Nephron (organoid): ENCODE measurements around the gene SMPDL3A.
"Not testable (repeated sequence)": the region's sequence is repeated elsewhere in the genome, so short reads cannot be mapped to it uniquely, and the experiment has no call there.

Experiments
- H3K27ac Mint-ChIP-seq, 3 experiments: 2 replicates each; pipeline ENCODE4 v1.8.0; 2020; ENCODE audit warnings: mixed read lengths in 3 of 3, mild to moderate bottlenecking in 2 of 3, moderate library complexity in 1 of 3
- H3K27me3 Mint-ChIP-seq: 2 replicates; pipeline ENCODE4 v1.8.0; 2021; ENCODE audit warnings: low read depth, mild to moderate bottlenecking, moderate library complexity, mixed read lengths
- H3K36me3 Mint-ChIP-seq: 2 replicates; pipeline ENCODE4 v1.8.0; 2020; ENCODE audit warnings: low read depth, mixed read lengths
- H3K4me1 Mint-ChIP-seq: 2 replicates; pipeline ENCODE4 v1.8.0; 2020; ENCODE audit warnings: mixed read lengths
- H3K4me3 Mint-ChIP-seq, 3 experiments: 2 replicates each; pipeline ENCODE4 v1.8.0; 2020; ENCODE audit warnings: mild to moderate bottlenecking in 3 of 3, mixed read lengths in 3 of 3, moderate library complexity in 2 of 3
- H3K9me3 Mint-ChIP-seq: 2 replicates; pipeline ENCODE4 v1.8.0; 2020; ENCODE audit warnings: mixed read lengths
- TF ChIP-seq, protein P1 (sequence below), 3 experiments: fragments of 200-600 bp; sonication (generic); IDR thresholded peaks; one replicate each; pipeline ENCODE4 v1.5.0; 2021; ENCODE audit warnings: antibody characterized with exemption in 3 of 3; ENCODE audit not compliant: unreplicated experiment in 3 of 3

The SMPDL3A gene, protein sequence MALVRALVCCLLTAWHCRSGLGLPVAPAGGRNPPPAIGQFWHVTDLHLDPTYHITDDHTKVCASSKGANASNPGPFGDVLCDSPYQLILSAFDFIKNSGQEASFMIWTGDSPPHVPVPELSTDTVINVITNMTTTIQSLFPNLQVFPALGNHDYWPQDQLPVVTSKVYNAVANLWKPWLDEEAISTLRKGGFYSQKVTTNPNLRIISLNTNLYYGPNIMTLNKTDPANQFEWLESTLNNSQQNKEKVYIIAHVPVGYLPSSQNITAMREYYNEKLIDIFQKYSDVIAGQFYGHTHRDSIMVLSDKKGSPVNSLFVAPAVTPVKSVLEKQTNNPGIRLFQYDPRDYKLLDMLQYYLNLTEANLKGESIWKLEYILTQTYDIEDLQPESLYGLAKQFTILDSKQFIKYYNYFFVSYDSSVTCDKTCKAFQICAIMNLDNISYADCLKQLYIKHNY

DNA sequence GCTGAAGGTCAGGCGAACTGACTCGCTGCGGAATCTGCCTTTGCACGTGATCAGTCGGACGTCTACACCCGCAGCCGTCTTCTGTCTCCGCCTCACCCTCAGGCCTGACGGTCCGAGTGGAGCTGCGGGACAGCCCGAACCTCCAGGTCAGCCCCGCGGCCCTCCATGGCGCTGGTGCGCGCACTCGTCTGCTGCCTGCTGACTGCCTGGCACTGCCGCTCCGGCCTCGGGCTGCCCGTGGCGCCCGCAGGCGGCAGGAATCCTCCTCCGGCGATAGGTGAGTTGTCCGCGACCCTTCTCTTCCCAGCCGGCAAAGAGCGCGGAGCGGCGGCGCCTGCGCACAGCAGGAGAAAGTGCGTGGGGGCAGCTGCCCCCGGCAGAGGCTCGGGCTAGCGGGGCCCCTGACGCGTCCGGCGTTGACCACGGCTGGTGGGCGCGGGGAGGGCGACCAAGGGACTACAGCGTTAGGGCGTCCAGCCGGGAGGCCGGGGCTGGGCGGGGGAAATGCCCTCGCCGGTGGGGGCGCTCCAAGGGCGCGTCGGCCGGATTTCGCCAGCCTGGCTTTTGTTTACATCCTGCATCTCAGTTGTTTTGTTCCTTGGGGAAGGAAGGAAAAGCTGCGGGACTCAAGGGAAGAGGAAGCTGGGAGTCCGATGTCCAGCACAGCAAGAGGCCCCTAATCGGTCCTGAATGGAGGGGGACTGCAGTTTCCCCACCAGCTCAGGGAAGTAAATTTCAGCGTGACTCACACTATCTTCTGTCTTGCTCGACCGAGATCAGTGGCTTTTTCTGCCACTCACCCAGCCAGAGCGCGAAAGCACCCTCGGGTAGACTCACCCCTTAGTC, at the start of gene SMPDL3A:
SMPDL3A (plus strand) TSS at position 77 of the 846 bp plus-strand sequence; CDS start at position 166, 89 bp downstream.
- Mint-ChIP-seq H3K27me3 (no peaks in the 10 kb centered on the region), H3K9me3 (no peaks in the 10 kb centered on the region), H3K27ac (peak within 1 kb of the TSS; percentile 81 to 94 (median 85)), H3K4me3 (peak within 1 kb of the TSS; percentile 83 to 95 (median 86)), H3K4me1 (peaks cover 43% of the 10 kb centered on the region), H3K36me3 (no peaks in the 10 kb centered on the region)
- TF ChIP-seq, protein P1, sequence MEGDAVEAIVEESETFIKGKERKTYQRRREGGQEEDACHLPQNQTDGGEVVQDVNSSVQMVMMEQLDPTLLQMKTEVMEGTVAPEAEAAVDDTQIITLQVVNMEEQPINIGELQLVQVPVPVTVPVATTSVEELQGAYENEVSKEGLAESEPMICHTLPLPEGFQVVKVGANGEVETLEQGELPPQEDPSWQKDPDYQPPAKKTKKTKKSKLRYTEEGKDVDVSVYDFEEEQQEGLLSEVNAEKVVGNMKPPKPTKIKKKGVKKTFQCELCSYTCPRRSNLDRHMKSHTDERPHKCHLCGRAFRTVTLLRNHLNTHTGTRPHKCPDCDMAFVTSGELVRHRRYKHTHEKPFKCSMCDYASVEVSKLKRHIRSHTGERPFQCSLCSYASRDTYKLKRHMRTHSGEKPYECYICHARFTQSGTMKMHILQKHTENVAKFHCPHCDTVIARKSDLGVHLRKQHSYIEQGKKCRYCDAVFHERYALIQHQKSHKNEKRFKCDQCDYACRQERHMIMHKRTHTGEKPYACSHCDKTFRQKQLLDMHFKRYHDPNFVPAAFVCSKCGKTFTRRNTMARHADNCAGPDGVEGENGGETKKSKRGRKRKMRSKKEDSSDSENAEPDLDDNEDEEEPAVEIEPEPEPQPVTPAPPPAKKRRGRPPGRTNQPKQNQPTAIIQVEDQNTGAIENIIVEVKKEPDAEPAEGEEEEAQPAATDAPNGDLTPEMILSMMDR (IDR thresholded peaks at IDR 0.05; ENCODE audit: unreplicated experiment in 3 of 3), result peak; percentile 18 to 57 (median 35)

DNA sequence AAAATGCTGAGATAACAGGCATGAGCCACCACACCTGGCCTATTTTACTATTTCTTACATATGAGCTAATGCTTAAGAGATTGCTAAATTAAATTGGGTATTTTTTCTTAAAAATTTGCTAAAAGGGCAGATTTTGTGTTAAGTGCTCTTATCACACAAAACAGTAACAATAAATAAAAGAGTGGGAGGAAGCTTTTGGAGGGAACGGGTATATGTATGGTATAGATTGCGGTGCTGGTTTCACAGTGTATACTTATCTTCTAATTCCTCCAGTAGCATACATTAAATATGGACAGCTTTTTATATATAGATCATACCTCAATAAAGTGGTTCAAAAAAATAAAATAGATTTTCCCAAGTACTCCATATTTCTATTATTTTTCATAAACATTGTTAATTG, 49.0 kb upstream of the SMPDL3A start:
- Mint-ChIP-seq H3K36me3 (no peaks in the 10 kb centered on the region), H3K9me3 (no peaks in the 10 kb centered on the region), H3K4me3 (no peak overlapping the region), H3K27ac (no peak overlapping the region), H3K4me1 (peaks cover 20% of the 10 kb centered on the region), H3K27me3 (no peaks in the 10 kb centered on the region)
- TF ChIP-seq, protein P1 (IDR thresholded peaks at IDR 0.05; ENCODE audit: unreplicated experiment in 3 of 3), result no peak

DNA sequence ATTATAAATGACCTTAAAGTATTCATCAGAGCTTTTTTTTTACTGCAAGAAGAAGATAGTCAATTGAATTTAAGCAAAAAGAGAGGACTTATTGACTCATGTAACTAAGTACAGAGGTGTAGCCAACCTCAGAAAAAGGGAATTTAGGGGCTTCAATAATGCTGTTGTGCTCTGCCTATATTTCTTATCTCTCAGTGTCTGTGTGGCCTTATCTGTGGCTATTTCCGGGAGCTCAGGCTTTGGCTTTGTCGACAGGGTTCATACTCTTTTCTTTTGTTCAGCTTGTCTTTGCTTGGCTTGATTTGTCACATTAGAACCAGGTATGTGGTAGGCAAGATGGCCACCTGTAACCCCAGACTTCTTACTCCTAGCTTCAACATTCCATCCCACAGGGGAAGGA, 48.1 kb upstream of the SMPDL3A start:
- Mint-ChIP-seq H3K36me3 (no peaks in the 10 kb centered on the region), H3K9me3 (no peaks in the 10 kb centered on the region), H3K4me3 (no peak overlapping the region), H3K27me3 (no peaks in the 10 kb centered on the region), H3K4me1 (peaks cover 12% of the 10 kb centered on the region), H3K27ac (no peak overlapping the region)
- TF ChIP-seq, protein P1 (IDR thresholded peaks at IDR 0.05; ENCODE audit: unreplicated experiment in 3 of 3), result no peak

DNA sequence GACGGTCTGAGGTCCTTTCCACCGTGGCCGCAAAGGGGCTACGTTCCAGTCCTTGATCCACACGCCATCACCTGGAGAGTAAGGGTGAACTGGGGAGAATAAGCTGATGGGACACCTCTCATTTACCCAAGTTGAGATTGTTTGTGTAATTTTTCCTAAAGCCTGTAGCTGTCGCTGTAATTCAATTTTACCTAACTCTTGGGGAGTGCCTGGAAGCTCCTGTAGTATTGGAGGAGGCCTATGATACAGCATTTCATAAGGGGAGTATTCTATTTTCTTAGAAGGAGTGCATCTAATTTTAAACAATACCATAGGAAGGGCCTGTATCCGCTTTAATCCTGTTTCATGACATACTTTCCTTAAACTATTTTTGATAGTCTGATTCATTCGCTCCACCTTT, 44.8 kb upstream of the SMPDL3A start:
- not testable (repeated sequence) for H3K36me3 Mint-ChIP-seq, H3K27ac Mint-ChIP-seq, H3K9me3 Mint-ChIP-seq, H3K4me3 Mint-ChIP-seq, H3K4me1 Mint-ChIP-seq, H3K27me3 Mint-ChIP-seq
- TF ChIP-seq, protein P1 (IDR thresholded peaks at IDR 0.05; ENCODE audit: unreplicated experiment in 3 of 3), result peak in 2 of 3 experiments; percentile 30 to 31

DNA sequence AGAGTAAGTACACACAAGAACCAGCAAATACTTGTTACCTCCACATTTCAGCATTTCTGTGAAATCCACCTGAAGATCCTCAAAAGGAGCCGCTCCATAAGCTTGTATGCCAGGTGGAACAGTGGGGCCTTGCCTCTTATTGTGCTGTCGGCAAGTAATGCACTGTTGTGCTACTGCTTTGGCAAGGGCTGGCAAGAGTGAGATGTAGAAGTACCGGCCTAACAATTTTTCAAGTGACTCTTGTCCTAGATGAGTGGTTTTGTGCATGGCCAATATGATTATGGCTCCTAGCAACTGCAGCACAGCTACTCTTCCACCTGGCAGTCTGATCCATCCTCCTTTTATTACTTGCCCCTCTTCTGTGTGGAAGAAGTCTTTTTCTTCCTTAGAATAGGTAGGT, 44.2 kb upstream of the SMPDL3A start:
- not testable (repeated sequence) for H3K27me3 Mint-ChIP-seq, H3K27ac Mint-ChIP-seq, H3K4me3 Mint-ChIP-seq, H3K36me3 Mint-ChIP-seq, H3K9me3 Mint-ChIP-seq, H3K4me1 Mint-ChIP-seq

DNA sequence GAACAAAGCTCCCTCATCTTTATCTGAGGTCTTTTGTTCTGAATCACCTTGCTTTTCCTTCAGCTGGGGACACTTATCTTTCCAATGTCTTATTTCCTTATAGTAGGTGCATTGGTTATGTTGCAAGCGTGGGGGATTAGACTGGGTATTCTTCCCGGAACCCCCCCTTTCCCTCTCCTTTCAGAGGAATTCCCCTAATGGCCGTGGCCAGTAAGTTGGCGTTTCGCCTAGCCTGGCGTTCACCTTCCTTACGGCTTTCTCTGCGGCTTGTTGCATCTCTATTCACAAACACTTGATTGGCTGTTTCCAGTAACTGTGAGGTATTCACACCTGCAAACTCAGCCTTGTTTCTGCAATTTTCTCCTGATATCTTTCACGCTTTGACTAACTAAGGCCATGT, 42.4 kb upstream of the SMPDL3A start:
- TF ChIP-seq, protein P1 (IDR thresholded peaks at IDR 0.05; ENCODE audit: unreplicated experiment in 3 of 3), result no peak
- Mint-ChIP-seq H3K9me3 (peaks cover 8% of the 10 kb centered on the region), H3K36me3 (no peaks in the 10 kb centered on the region), H3K27me3 (peaks cover 5% of the 10 kb centered on the region), H3K4me1 (peaks cover 18% of the 10 kb centered on the region), H3K4me3 (no peak overlapping the region), H3K27ac (no peak overlapping the region)
